CD4-positive, alpha-beta T cell treated with Interleukin-21 for 1 hour (primary cell): Measurements from ENCODE around the gene COL27A1.

Experiments used
- DNase-seq: peaks from one replicate; pipeline ENCODE4 v3.0.0-alpha.2; 2020

COL27A1 gene

GRCh38 chr9:114155263-114155994, at the start of gene COL27A1:
Gene COL27A1 (plus strand): TSS chr9:114155537. CDS start chr9:114155951, 414 bp downstream.
- DNase-seq: peak; percentile 74

GRCh38 chr9:114107286-114108001, 47.9 kb upstream of the COL27A1 start:
- no peak for DNase-seq

- DNase-seq: peak; percentile 38
Observed at GRCh38 chr9:114108016-114108833, 47.1 kb upstream of the COL27A1 start.

GRCh38 chr9:114109124-114109523, 46.2 kb upstream of the COL27A1 start:
- no peak for DNase-seq

- DNase-seq: no peak
Observed at GRCh38 chr9:114110180-114110579, 45.2 kb upstream of the COL27A1 start.

- DNase-seq: no peak
Observed at GRCh38 chr9:114112325-114112724, 43.0 kb upstream of the COL27A1 start.

- DNase-seq: no peak
Observed at GRCh38 chr9:114112778-114113584, 42.4 kb upstream of the COL27A1 start.

- DNase-seq: no peak
Observed at GRCh38 chr9:114114364-114114763, 41.0 kb upstream of the COL27A1 start.

GRCh38 chr9:114115654-114116125, 39.6 kb upstream of the COL27A1 start:
- DNase-seq: no peak

GRCh38 chr9:114116126-114116747, 39.1 kb upstream of the COL27A1 start:
- DNase-seq: no peak

- DNase-seq: no peak
Observed at GRCh38 chr9:114117614-114117995, 37.7 kb upstream of the COL27A1 start.

GRCh38 chr9:114117996-114118830, 37.1 kb upstream of the COL27A1 start:
- no peak for DNase-seq

- no peak for DNase-seq
Observed at GRCh38 chr9:114119242-114120191, 35.8 kb upstream of the COL27A1 start.

- no peak for DNase-seq
Observed at GRCh38 chr9:114120192-114121014, 34.9 kb upstream of the COL27A1 start.

GRCh38 chr9:114121227-114122135, 33.9 kb upstream of the COL27A1 start:
- DNase-seq: no peak

GRCh38 chr9:114122136-114123027, 33.0 kb upstream of the COL27A1 start:
- no peak for DNase-seq
